Psoas muscle (tissue), 8 donors: ENCODE measurements around the gene NOX5. TPM values are rescaled to one million over a fixed set of nuclear protein-coding genes. Genes with fewer than 3 reads are reported as not detected.

Experiments
- ATAC-seq, 4 donors: fragments of 200-7000 bp; cut with Tn5 transposase; one replicate each; pipeline ENCODE4 v1.9.1; 2020; ENCODE audit warnings: moderate library complexity in 3 of 4, mild to moderate bottlenecking in 2 of 4
- DNase-seq, 2 donors: peaks; one replicate each; pipeline ENCODE4 v3.0.0-alpha.2; 2020
- H3K27ac ChIP-seq: fragments of 200-600 bp; one replicate; pipeline ENCODE4 v1.8.0; 2022
- H3K27me3 ChIP-seq, 3 donors: fragments of 200-600 bp in 1 of 3; one replicate each; pipeline versions ENCODE4 v1.6.1 to v1.8.0; 2013 to 2022; ENCODE audit warnings: low read length in 2 of 3, mild to moderate bottlenecking in 2 of 3, moderate library complexity in 1 of 3; ENCODE audit not compliant: insufficient read depth in 3 of 3
- H3K36me3 ChIP-seq, 2 donors: fragments of 200-600 bp in 1 of 2; one replicate each; pipeline versions ENCODE4 v1.6.1 to v1.8.0; 2013 to 2022; ENCODE audit warnings: low read depth in 1 of 2, mild to moderate bottlenecking in 1 of 2, moderate library complexity in 1 of 2; ENCODE audit not compliant: insufficient read depth in 1 of 2
- H3K4me1 ChIP-seq: fragments of 200-600 bp; one replicate; pipeline ENCODE4 v1.8.0; 2022
- H3K4me3 ChIP-seq: fragments of 200-600 bp; one replicate; pipeline ENCODE4 v1.8.0; 2022; ENCODE audit warnings: mild to moderate bottlenecking
- H3K9me3 ChIP-seq: fragments of 200-600 bp; one replicate; pipeline ENCODE4 v1.8.0; 2022
- CTCF ChIP-seq: fragments of 200-600 bp; IDR thresholded peaks from one replicate; pipeline ENCODE4 v1.8.0; 2022; ENCODE audit warnings: antibody characterized with exemption
- WGBS, 3 donors: extraction: QIAGEN DNeasy Blood & Tissue Kit; methylation state at CpG; one replicate each; pipeline versions ENCODE4 v1.1.6 to v1.1.7; 2013; 5-methylcytosine and 5-hydroxymethylcytosine counted together
- intact Hi-C, 2 donors: fragments of 100-400 bp; cut with DNase I; formaldehyde crosslinking; loops; one replicate each; pipeline versions ENCODE4 v1.11.0 to v1.14.2; 2022
- polyA plus RNA-seq, 3 donors: library from polyadenylated mRNA; stranded (reverse); fragments of 200-250 nt; gene quantifications; one replicate each; pipeline ENCODE4 v1.2.3, GENCODE V29; 2013
- total RNA-seq, 4 donors: library from RNA; stranded (reverse); fragmentation: NEBNext Ultra II Directional in 2 of 4; extraction: Animal tissue kit (Norgen Biotek cat#: 25700) in 2 of 4; gene quantifications; one replicate each; pipeline versions ENCODE4 v1.2.1 to v1.2.4, GENCODE V29; 2021 to 2023
- donor health status: healthy with polysubstance abuse.
- donor health status: DM: no; HTN: no; CAD: no; lungs with moderate emphysema.
- donor health status: Bipolar disorder and iron deficiency.
- donor health status: healthy.
- donor health status: DM: yes; HTN: yes; CAD: no.
- donor health status: DM: no; HTN: no; CAD: no.
- donor health status: DM: no; HTN: no; CAD: no.
- donor health status: DM: yes; HTN: yes; CAD: no.

NOX5 gene
- total and polyA plus RNA-seq, 7 donors: 0.03 to 0.13 (median 0.04) TPM; not detected in 3

- no peaks in the 10 kb centered on the region for H3K9me3 ChIP-seq
- ATAC-seq (no peak), DNase-seq (no peak)
- no peak overlapping the region for H3K4me3 ChIP-seq
- no peak overlapping the region for H3K27ac ChIP-seq
- no peak for TF ChIP-seq CTCF
- WGBS, 3 donors: 60 to 70% (median 61%) methylated on average over 8 of the region's 8 CpGs
- peaks cover 0 to 5% (median 0%) of the 10 kb centered on the region in 3 donors for H3K27me3 ChIP-seq
- H3K4me1 ChIP-seq: no peaks in the 10 kb centered on the region
- intact Hi-C loops: no loop called here
- no peaks in the 10 kb centered on the region for H3K36me3 ChIP-seq
Measured at GRCh38 chr15:69094124-69094921, 79.8 kb downstream of the NOX5 start.

GRCh38 chr15:69095274-69095673 is 80.8 kb downstream of the NOX5 start:
- no peak overlapping the region for H3K4me3 ChIP-seq
- H3K4me1 ChIP-seq: no peaks in the 10 kb centered on the region
- no peak for ATAC-seq
- no peak overlapping the region for H3K27ac ChIP-seq
- intact Hi-C loops: no loop called here
- WGBS, 3 donors: 85 to 89% (median 88%) methylated on average over 1 of the region's 1 CpG
- DNase-seq: peak in 1 of 2 donors; percentile 54
- TF ChIP-seq CTCF: no peak
- H3K27me3 ChIP-seq: peaks cover 0 to 5% (median 0%) of the 10 kb centered on the region in 3 donors
- no peaks in the 10 kb centered on the region for H3K36me3 ChIP-seq
- no peaks in the 10 kb centered on the region for H3K9me3 ChIP-seq

- H3K36me3 ChIP-seq: no peaks in the 10 kb centered on the region
- peak in 1 of 4 donors; percentile 41 for ATAC-seq
- DNase-seq: peak in 1 of 2 donors; percentile 58
- H3K9me3 ChIP-seq: no peaks in the 10 kb centered on the region
- H3K27ac ChIP-seq: no peak overlapping the region
- no peak overlapping the region for H3K4me3 ChIP-seq
- no peaks in the 10 kb centered on the region for H3K4me1 ChIP-seq
- 14 to 20% (median 19%) methylated on average over 2 of the region's 2 CpGs for WGBS, 3 donors
- TF ChIP-seq CTCF: no peak
- H3K27me3 ChIP-seq: peaks cover 0 to 5% (median 0%) of the 10 kb centered on the region in 3 donors
- intact Hi-C loops: no loop called here
Measured at GRCh38 chr15:69096196-69096595, 81.7 kb downstream of the NOX5 start.

GRCh38 chr15:69096626-69097025 is 82.1 kb downstream of the NOX5 start:
- no peaks in the 10 kb centered on the region for H3K36me3 ChIP-seq
- H3K27me3 ChIP-seq: peaks cover 0 to 5% (median 0%) of the 10 kb centered on the region in 3 donors
- H3K4me1 ChIP-seq: no peaks in the 10 kb centered on the region
- ATAC-seq: no peak
- H3K27ac ChIP-seq: no peak overlapping the region
- intact Hi-C loops: no loop called here
- no peak overlapping the region for H3K4me3 ChIP-seq
- DNase-seq: no peak
- TF ChIP-seq CTCF: no peak
- no peaks in the 10 kb centered on the region for H3K9me3 ChIP-seq
- 32 to 40% (median 40%) methylated on average over 2 of the region's 2 CpGs for WGBS, 3 donors
